ENCODE results near the gene SEC22A.

Gene SEC22A

DNA sequence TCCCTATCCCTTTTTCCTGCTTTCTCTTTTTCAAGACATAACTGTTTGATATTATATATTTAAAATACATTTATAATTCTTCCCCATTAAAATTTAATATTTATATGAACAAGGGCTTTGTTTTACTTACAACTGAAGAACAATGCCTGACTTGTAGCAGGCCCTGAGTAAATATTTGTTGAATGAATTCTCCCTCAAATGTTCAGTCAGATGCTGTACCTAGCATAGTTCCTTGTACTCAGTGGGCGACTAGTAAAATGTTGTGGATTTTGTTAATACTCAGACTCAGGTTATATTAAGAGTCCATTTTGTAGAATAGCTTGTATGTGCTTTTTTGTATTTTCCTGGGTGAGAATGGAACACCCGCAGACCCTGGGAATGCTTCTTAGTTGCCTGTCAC is 69.1 kb downstream of the SEC22A start:
- no peak for DNase-seq

DNA sequence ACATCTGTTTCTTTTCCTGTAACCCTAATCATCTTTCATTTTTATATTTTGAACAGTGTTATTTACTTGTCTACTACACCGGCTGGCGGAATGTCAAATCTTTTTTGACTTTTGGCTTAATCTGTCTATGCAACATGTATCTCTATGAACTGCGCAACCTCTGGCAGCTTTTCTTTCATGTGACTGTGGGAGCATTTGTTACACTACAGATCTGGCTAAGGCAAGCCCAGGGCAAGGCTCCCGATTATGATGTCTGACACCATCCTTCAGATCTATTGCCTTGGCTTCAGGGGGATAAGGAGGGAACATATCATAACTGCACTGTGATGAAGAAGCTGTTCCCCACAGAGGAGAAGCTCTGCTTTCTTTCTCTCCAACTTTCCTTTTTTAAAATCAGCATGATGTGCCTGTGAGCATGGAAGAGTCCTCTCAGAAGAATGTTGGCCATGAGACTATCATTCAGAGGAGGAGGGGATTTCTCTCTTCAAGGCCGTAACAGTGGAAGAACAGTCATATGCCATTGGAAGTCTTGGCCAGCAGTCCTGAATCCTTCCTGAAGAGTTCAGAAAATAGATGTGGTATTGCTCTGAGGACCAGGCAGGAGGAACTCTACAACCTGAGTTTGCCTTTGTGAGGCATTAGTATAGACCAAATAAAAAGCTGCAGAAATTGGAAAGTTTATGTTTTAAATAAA is 69.9 kb downstream of the SEC22A start:
- DNase-seq, result no peak

DNA sequence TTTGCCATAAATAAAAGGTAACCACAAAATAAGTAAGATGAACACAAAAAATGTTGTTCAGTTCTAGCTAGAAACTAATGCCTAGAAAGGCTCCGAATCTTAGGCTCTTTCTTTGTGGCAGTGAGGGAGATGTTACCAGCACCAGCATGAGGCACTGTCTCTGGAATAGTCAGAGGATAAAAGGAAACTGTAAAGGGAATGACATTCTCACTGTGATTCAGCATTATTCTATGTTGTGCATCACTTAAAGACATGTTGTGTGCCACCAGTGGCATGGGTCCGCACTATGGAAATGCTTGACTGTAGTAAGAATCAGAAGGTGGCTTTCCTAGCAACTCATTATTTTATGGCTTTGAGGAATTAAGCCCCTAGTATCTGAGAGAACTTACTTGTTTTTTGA is 70.8 kb downstream of the SEC22A start:
- DNase-seq, result no peak

DNA sequence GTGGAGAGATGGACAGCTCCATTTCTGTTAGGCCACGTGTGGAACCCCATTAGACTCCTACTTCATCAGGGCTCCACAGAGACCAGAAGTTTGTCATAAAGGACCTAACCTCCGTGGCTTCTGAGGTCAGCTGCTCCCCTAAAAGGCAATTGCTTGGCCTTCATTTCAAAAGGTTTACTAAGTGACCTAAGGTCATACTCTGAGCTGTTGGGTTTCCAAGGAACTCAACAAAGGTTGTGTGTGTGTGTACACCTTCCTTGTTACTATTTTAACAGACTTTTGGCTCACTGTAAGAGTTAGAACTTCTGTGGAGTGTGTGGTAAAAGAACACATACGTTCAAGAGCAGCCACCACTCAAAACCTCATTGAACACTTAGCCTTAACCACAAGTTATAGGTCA is 73.9 kb downstream of the SEC22A start:
- DNase-seq, result no peak

DNA sequence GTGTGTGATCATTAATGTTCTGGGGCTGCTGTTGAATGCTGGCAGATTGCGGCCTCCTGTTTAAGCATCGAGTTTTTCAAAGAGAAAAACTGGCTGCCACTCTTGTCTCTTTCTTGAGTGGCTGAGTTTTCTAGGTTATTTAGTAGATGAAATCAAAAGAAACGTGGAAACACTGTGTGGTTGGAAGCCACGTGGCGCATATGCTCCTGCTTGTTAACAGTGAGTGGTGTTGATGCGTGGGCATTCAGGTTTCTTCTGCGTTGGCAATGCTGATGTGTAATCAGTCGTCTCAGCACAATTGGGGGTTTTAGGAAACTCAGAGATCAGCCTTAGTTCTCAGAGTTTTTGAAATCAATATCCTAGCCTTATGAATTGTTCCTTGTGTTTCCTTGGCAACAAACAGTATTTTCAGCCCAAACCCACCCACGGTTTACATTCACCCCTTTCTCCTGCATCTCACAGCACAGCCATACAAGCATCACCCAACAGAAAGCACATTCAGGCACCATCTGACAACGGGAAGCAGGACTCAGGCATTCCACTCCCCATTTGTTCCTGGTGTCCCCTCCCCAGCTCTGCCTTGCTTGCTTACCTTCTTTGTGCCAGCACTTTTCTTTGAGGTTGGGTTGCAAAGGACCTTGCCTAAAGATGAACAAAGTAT is 74.7 kb downstream of the SEC22A start:
- no peak for DNase-seq

DNA sequence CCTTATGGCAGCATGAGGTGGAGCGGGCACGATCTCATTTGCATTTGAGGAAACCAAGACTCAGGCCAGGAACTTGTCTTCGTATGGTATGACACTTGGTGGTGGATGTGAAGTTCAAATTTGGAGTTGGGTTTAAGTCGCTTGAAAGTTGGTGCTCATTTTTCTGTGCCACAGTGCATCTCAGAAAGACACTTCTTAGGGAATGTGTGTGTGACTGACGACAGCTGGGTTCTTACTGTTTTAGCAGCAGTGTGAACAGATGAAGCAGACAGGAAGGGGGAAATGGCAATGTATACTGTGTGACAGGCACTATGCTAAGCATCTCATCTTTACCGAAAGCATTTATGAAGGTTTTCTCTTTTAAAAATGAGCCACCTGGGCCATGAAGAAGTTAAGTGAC is 75.4 kb downstream of the SEC22A start:
- peak in 1 of 2 experiments; percentile 17 for DNase-seq

DNA sequence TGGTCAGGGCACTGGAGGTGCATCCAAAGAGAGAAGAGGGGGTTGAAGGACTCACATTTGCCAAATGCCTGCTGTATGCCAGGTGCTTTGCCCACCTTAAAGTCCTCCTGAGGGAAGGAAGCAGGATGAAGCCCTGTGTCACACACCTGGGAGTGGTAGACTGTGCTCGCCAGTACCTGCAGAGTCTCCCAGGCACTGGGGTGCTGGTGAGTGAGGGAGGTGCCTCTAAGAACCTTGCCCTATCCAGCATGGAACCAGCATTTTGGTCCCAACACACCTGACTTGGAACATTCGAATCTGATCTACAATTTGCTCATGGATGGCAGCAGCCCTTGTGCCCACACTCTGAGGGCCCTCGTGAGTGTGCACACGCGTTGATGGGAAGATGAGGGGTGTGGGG is 76.7 kb downstream of the SEC22A start:
- no peak for DNase-seq

DNA sequence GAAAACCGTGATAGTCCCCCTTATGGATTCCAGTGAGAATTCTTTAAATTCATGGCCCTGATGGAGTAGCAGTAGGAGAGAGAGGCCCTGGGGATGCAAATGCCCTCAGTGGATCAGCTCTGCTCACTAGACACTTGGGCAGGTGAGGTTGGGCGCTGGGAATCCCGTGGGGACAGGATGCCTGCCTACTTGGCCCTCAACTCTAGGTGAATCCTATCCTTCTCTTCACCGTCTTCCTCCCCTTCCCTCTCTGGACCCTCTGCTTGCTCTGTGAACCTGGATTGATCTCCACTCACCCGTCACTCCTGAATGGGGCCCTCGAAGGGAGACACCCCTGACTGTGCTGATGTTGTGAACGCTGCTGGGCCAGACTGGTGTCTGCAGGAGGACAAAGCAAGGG is 77.4 kb downstream of the SEC22A start:
- DNase-seq, result no peak

DNA sequence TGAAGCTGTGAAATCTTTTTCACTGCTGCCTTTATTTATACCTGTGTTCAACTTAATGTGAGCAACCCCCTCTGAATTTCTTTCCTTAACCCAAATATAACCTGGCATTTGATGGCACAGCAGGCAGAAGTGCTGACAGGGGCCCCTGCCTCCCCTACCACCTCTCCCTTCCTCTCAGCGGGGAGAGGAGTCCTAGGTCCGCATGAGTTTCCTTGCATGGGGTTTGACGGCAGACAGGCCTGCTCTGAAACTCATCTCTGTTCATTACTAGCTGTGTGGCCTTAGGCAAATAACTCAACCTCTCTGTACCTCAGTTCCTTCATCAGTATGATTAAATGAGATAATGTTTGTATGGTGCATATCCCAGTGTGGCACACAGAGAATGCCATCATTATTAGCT is 79.7 kb downstream of the SEC22A start:
- no peak for DNase-seq

DNA sequence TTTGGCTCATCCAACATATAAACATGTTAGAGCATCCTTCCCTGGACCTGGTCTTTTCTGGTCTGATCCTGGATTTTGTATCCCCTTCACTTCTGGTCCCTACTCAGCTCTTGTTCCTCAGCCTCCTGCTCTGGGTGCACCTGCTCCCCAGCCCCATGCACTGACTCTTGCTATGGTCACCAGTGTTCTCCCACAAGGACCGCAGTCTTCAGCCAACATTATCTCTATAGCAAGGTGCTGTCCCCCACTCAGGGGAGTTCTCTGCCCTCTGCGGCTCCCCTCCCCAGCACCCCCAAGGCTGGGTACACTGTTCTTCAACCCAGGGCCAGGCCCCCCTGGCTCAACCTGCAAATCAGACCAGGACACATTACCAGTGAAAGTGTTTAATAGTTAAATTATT is 80.2 kb downstream of the SEC22A start:
- DNase-seq, result no peak

DNA sequence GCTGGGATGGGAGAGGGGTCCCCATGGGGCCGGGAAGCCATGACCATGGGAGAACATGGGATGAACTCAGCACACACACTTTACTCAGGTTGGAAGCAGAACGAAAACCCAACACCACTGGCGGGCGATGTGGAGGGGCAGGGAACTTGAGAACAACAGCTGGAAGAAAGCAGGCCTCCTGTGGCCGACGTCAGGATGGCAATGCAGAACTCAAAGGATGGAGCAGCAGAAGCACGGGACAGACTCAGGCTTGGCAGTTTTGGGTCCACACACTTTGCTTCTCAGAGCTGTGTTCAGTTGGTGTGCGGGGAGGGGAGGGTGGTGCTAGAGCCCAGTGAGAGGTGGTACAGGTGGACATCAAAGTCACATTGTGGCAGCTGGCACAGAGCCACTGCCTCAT is 80.7 kb downstream of the SEC22A start:
- DNase-seq, result no peak

DNA sequence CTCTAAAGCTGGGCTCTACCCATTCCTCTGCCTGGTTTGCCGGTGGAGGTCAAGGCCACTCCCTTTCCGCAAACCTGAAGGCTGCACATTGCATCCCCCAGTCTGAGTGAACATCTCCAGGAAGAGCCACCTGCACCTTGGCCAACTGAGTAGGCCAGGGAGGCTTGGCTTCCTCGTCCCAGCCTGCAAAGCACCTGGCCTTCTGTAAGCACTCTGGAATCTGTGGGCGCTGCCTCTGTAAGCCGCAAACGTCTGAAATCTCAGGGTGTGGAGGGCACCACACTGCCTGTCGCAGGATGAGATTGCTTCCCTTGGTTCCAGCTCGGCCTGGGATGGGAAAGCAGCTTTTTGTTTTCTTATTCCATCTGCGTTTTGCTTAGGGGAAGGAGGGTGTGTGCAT is 81.3 kb downstream of the SEC22A start:
- DNase-seq, result no peak

DNA sequence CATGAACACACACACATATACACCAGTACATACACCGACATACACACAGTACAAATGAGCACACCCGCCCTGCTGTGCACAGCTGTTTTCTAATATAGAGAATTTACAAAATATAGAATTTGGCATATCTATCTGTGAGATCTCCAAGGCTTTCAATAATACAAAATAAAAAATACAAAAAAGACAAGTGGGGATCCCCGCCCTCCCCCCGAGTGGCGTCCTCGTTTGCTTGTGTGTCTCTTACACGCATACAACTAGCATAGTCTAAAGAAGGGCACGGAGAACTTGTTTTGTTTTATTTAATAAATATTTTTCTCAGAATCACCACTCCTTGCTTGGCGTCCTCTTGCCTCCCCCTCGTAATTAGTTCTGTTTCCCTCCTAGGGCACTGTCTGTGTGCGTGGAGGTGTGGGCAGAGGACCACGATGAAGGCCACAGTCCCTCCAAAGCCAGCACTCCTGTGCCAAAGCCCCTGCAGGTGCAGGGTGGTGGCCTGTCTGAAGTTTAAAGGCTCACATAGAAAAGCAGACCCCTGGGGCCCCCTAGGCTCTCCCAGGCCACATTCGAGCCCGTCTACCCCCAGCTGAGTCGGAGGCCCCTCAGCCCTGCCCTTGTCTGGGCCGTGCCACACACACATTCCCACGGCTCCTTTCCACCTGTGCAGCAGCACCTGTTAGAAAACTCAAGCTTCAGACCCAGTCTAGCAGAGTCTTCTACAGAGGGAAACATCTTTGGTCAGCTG is 82.1 kb downstream of the SEC22A start:
- DNase-seq, result no peak

DNA sequence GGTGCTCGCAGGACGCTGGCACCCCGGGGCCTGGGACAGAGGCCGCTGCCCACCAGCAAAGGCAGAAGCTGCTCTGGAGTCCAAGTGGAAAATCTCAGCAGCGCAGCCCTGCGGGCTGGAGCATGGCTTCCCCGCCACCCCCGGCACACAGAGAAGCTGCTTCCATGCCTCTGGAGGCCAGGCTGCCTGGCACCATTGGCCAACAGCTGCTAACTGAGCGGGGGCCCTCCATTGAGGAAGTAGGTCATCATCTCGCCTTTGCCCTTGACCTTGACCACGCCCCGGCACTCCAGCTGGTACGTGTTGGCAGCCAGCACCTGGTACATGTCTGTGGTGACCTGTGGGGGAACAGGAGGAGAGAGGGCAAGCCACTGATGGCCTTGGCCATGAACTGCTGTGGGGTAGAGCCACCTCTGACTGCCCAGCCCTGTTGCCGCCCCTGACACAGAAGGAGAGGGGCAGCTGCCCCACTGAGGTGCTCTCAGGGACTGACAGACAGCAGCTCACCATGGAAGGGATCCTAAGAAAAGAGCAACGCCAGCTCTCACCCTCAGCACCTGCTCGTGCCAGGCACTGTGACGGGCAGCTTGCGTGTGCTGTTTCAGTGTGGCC is 82.8 kb downstream of the SEC22A start:
- DNase-seq, result no peak

DNA sequence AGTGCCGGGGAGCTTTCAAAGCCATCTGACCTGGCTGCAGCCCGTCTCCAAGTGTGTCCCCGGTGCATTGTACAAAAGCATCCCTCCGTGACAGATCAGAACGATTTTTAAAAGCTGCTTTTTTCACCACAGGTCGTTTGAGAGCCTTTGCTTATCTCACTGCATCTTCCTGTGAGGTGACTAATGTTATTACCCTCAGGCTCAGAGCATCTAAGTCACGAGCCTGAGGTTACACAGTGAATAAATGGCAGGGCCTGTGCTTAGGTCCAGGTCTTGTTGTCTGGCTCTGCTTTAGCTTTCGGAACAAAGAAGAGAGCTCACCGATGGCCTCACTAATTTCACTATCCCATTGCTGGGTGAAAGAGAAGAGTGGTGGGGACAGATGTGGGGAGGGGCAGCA is 83.3 kb downstream of the SEC22A start:
- DNase-seq, result no peak

DNA sequence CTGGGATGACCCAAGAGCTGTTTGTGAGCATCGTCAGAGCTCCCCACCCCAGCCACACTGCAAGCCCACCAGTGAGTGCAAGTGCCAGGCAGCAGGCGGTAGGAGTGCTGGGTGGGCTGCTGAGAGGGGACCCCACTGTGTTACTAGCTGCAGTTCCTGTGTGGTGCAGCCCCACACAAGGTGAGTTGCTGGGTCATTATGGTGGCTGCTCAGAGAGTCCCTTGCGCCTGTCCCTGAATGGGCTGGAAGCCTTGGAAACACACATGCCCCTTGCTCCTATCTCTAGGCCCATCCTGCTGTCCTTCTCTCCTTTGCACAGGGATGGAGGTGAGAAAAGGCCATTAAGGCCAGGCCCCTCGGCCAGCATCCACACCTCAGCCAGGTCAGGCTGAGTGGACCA is 83.7 kb downstream of the SEC22A start:
- DNase-seq, result no peak

DNA sequence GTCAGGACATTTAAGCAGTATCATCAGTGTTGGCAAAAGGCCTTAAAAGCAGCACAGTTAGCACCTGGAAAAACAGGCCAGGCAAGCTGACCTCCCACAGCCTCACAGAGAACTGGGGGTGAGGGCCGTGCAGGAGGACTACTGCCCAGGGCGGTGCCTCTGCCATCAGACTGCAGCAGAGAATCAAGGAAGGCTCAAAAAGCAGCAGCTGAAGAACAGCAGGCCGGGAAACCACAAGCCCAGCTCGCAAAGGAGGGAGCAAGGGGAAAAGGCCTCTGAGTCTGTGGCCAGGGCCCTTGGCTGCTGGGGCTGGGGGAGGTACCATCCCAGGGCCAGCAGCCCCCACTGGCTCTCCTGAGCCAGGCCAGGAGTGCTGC is 84.2 kb downstream of the SEC22A start:
- no peak for DNase-seq

DNA sequence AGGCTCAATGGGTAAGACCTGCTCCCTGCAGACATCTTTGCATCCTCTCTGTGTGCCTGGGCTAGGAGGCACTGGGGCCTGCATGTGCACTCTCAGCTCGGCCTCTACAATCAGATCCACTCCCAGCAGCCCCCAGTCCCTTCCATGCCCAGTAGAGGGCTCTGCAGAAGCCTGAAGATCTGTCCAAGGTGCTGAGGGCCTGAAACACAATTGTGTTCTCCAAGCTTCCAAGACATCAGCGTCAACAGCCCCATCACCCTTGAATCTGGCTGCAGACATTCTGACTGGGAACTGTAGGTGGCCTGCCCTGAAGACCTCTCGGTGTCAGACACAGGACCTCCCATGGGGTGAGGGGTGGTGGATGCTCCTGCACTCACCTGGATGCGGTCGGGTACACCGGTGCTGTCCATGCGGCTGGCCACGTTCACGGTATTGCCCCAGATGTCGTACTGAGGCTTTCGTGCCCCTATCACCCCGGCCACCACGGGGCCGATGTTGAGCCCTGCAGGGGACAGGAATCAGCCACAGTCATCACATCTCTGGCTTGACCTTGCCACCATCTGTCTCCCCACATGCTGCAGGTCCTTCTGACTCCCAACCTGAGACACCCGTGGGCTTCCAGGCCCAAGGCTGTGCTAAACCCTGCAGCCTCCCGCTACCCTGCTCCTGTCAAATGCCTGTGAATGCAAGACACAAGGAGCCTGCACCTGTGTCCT is 84.7 kb downstream of the SEC22A start:
- peak in 1 of 2 experiments; percentile 53 for DNase-seq

DNA sequence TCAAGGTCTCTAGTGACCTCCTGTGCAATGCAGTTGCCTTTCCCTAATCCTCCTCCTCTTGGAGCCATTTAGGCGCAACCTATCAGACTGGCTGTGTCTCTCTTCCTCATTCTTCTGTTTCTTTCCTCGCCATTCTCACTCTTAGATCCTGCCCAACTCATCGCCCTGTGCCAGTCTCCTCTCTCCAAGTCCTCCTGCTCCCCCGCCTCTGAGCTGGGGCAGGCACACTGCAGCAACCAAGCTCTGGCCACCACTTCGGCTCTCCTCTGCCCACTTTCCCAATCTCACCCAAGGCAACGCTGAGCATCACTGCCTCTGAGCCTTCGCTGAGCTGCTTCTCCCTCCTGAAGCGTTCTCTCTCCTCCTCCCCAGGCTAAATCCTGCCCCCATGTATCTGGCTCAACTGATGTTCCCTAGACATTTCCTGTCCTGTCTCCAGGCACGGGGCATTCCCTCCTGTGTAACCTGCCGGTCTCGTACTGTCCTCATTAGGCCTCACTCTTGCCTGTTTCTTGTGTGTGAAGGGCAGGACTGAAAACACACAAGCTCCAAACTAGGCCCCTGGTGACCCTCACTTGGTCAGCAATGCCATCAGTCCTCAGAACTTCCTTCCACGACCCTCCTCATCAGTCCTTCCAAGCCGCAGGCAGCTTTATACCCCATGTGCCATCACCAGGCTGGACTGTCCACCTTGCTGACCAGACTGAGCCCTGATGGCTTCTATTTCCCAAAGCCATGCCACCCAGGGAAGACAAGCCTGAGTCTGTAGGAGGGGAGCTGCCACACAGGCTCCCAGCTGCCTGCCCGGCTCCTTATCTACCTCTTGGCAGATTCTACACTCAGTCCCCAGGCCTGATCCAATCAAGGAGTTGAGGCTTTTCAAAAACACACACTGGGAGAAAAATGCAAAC is 85.6 kb downstream of the SEC22A start:
- DNase-seq, result no peak

DNA sequence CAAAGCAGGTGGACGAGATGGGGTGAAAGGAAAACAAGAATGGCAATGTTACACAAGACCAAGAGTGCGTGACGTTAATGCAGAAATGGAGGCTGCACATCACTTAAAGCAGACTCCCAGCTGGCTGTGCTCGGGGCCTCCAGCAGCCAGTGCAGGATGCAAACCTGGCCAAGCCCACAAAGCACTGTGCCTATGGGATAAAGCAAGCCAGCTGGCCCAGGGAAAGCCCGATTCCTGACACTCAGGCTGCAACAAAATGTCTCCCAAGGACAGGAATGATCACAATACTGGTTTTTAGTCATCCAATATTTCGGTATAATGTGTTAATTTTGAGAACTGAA is 86.2 kb downstream of the SEC22A start:
- no peak for DNase-seq

DNA sequence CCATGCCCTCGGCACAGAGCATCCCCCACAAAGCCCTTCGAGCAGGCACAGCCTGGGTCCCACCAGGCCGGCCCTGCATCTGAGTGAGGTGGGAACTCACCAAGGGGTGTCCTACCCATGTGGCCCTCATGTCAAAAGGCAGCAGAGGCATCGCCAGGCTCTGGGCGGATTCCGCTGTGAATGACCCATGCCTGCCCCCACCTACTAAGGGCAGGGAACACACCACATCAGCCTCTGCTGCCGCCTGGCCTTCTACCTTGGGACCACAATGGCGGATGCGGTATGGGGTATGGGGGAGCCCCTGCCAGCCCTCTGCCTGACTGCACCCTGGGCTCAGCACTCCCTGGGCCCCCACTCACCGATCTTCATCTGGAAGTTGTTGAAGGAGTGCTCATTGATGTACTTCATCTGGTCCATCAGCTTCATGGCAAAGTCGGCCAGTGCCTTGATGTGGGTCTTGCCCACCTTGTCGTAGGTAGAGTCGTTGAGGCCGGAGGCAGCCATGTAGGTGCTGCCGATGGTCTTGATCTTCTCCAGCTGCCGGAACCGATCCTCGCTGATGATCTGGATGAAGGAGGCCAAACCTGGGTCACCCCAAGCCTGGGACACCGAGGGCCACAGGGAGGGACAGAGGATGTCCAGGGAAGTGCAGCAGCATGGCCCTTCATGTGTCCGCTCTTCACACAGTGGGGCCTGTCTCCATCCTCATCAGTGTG is 87.8 kb downstream of the SEC22A start:
- DNase-seq, result no peak

Data from NCI-H524 (cell line).